GM18858 (cell line): ENCODE measurements around the gene SLC34A1.
A peak's percentile ranks its signal among the peaks of the same experiment; 100 is the strongest.
"Not testable (repeated sequence)": the region's sequence is repeated elsewhere in the genome, so short reads cannot be mapped to it uniquely, and the experiment has no call there.

ENCODE experiments used
- ATAC-seq: cut with Tn5 transposase; IDR thresholded peaks from one replicate; pipeline ENCODE4 v1.9.1; 2021; ENCODE audit not compliant: unreplicated experiment

SLC34A1 gene

DNA sequence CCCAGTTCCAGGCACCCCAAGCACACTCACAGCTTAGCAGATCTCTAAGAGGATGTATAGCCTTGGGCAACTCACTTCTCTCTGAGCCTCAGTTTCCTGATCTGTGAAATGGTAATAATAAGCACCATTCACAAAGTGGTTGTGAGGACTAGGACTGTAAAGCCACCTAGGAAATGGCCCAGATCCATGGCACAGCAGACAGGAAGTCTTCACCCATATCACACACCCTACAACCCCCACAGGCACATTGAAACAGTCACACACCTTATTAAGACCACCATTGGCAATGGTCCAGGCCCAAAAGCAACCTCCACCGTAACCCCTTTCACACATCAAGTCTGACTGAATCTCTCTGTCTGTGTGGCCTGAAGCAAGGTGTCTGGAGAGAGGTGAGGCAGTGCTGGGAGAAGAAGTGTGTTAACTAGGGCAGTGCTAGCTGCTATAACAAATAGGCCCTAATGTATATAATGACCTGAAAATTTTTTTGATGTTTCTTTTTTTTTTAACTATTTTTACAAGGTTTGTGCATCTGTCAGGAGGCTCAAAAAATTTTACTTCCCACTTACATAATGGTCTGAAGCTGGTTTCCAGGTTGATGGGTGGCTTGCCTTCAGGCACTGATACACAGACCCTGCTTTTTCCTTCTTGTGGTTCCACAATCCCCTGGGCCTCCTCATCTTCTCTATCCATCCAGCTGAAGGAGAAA is 28.9 kb upstream of the SLC34A1 start:
- ATAC-seq, result no peak

DNA sequence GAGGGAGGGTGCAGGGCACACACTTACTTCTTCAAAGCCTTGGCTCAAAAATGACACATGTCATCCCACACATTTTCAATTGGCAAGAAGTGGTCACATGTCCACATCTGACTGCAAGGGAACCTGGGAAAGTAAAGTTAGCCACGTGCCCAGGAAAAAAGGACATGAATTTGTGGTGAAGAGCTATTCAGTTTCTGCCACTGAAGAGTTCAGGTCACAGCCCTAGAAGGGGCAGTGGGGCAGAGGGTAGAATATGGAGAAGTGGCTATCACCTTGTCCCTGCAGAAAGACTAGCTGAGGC is 28.4 kb upstream of the SLC34A1 start:
- no peak for ATAC-seq

GRCh38 chr5:177356746-177357145 is 27.5 kb upstream of the SLC34A1 start:
- no peak for ATAC-seq

DNA sequence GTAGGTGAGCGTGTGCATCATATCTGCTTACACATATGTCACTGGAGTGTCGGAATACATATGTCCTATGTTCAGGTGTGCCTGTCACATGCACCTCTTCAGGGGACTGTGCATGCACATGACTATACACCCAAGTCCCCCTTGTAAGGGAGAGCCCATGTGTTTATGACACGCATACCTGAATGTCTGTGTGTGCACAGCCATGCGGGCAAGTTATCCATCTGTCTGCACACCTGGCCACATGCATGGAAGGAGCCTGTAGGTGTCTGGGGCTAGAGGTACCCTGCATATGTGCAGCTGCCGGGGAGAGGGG is 27.1 kb upstream of the SLC34A1 start:
- ATAC-seq, result no peak

GRCh38 chr5:177357459-177358351 is 26.5 kb upstream of the SLC34A1 start, which contains the start of gene RGS14:
Gene RGS14 (plus strand): TSS chr5:177357924. CDS start chr5:177358025, 101 bp downstream.
- ATAC-seq, result peak; percentile 80

DNA sequence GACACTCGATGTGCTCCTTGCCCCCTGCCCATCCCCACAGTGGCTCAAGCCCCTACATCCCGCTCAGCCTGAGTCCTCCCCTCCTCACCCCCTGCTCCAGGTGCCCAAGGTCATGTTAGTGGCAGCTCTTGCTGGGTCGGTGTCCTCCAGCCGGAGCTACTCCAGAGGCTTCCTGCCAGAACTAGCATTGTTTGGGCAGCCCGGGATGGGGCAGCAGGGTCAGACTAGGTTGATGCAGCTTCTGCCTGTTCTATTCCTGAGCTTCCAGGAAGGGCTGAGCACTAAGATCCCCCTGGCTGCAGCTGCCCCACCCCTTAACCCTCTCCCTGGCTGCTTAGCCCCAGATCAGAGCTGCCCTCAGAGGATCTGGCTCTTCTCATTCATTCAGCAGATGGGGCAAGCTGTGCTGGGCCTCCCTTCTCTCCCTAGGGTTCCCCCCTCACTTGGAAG is 25.8 kb upstream of the SLC34A1 start:
- ATAC-seq, result no peak

- ATAC-seq, result no peak
Observed at GRCh38 chr5:177359451-177359851, 24.8 kb upstream of the SLC34A1 start.

DNA sequence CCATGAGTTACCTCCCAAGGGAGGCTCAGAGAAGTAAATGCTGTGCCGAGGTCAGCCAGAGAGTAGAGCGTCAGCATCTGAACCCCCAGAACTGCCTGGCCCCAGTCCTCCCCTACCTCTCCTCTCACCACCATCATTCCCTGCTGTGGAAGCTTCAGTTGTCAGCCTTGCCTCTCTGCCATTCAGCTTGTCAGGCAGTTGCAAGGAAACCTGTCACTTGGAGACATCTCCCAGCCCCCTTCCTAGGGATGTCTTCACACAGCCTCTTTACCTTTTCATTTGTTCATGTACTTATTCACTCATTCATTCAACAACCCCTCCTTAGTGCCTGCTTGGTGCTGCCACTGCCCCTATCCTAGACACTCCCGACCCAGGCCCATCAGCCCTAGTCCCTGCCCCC is 24.4 kb upstream of the SLC34A1 start:
- ATAC-seq, result no peak

GRCh38 chr5:177360740-177361139 is 23.5 kb upstream of the SLC34A1 start:
- ATAC-seq, result not testable (repeated sequence)

GRCh38 chr5:177361418-177362291 is 22.6 kb upstream of the SLC34A1 start:
- ATAC-seq, result no peak

DNA sequence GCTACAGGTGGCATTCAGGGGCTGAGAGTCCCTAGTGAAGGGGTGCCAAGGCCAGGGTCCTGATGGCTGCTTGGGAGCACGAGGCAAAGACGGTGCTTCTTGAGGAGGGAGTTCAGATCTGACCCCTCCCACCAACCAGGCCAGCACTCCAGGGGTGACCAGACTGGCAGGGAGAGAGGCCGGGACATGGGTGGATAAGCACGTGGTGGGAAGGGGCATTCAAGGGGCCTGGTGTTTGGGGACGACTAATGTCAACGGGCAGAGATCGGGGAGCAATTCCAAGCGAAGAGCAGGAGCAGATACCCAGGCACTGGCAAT is 22.0 kb upstream of the SLC34A1 start:
- no peak for ATAC-seq

- no peak for ATAC-seq
Observed at GRCh38 chr5:177362610-177363507, 21.4 kb upstream of the SLC34A1 start.

DNA sequence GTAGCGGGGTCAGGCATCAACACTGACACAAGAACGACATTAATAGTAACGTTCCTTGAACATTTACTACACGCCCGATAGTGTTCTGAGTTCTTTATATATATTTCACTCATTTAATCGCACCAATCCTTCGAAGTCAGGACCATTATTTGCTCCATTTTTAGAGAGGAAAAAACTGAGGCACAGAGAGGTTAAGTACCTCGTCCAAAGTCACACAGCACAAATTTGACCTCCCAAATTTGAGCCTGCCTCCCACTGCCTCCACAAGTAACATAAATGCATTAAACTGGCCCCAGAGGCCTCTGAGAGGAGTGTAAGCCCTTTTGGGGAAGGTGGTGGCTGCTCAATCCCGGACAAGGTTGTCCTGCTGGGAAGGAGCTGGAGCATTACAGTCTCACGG is 20.7 kb upstream of the SLC34A1 start:
- no peak for ATAC-seq

DNA sequence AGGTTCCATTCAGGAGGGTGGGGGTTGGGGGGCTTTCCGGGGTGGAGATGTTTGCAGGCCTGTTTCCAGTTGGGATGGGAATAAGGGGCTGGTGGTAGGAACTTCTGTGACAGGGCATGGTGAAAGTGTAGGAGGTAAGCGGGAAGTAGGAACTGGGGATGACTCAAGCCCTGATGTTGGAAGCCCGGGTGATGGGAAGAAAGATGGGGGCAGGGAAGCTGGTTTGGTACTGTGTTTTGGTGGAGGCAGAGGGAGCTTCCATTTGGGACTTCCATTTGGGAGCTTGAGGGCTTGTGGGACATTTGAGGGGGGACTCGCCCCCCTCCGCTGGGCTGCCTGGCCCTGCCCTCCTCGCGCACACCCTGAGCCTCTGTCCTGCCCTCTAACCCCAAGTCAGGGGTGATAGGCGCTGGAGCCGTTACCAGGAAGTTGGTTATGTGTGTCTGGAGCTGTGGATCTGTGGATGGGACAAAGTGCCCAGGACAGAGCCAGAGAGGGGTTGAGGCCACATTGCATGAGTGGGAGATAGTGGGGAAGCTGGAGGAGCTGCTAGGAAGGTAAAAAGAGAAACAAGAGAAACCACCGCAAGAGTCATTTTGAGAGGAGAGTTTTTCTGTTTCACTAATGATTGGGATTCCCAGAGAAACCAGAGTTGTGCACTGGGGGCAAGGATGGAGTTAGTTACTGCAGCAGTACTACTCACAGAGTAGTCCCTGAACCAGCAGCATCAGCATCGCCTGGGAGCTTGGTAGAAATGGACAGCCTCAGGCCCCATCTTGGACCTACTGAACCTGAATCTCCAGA is 19.9 kb upstream of the SLC34A1 start:
- ATAC-seq, result no peak

DNA sequence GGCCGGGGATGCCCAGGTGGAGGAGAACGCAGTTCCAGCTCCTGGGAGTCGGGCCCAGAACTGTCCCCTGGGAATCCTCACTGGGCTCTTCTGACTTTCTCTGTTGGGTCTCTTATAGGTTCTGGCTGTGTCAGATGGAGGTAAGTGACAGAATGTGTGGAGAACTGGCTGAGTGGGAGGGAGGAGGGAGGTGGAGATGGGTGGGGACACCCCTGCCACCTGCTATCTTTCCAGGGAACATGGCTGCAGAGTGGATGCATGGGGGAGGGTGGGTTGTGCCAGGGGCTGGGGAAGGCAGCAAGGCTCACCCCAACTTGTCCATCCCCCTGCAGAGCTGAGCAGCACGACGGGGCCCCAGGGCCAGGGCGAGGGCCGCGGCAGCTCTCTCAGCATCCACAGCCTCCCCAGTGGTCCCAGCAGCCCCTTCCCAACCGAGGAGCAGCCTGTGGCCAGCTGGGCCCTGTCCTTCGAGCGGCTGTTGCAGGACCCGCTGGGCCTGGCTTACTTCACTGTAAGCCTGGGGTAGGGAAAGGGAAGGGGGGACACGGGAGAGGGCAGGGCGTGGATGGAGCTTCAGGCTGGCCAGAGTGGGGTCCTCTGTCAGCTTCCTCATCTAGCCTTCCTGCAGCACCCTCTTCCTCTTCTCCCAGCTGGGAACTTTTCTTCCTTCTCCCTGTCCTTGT is 18.2 kb upstream of the SLC34A1 start:
- ATAC-seq, result no peak

DNA sequence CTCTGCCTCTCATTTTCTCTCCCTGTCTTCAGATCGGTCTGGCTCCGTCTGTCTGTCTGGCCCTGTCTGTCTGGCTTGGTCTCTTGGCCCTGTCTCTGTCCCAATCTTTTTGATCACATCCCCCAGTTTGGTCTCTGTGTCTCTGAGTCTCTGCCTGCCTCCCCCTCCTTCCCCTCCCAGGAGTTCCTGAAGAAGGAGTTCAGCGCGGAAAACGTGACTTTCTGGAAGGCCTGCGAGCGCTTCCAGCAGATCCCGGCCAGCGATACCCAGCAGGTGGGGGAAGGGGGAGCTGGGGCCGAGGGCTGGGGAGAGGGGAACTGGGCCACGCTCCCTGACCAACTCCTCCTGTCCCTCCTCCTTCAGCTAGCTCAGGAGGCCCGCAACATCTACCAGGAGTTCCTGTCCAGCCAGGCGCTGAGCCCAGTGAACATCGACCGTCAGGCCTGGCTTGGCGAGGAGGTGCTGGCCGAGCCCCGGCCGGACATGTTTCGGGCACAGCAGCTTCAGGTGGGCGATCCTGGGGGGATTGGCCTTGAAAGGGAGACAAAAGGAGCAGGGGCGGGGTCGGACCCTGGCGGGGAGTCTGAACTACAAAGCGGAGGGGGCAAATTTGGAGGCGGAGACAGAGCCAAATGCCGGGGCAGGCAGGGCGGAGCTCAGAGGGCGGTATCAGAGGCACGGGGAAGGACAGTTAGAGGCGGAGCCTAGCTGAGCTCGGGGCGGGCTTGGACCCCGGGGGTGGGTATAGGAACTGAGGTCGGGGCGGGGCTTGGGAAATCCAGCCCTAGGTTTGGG is 17.5 kb upstream of the SLC34A1 start:
- no peak for ATAC-seq

- no peak for ATAC-seq
Observed at GRCh38 chr5:177367323-177367848, 16.8 kb upstream of the SLC34A1 start.
